ENCODE results near the gene ZNF786. TPM values are rescaled to one million over a fixed set of nuclear protein-coding genes. Genes with fewer than 3 reads are reported as not detected.

Gene ZNF786
- total and polyA plus RNA-seq, 9 of the 15 experiments (the other 6 are each of a cell fraction or from before 2014, with no cell fraction given): 0.31 to 5.4 (median 3.0) TPM

DNA sequence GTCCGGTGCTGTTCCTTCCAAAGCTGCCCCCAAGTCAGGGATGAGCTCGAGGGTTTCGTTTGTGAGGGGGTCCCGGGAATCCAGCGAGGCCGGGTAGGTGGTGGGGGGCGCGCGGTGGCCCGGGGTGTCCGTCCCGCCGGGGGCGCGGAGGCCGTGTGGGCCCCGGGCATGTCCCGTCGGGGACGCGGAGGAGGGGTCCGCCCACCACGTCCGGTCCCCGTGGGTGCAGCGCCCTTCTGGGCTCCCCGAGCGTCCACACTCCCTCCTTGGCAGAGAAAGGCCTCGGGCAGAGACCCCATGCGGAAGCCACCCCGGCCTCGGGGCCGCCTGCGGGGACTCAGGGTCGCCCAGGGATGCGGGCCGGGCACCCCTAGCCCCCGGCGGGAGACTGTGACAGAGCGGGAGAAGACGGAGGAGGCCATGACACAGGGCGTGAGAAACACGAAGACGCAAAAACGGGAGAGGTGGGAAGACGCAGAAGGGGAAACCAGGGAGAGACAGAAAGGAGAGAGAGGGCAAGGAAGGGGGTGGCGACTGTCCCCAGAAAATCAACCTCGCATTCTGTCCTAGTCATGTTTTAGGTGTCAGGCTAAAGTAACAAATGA, 36.2 kb upstream of the ZNF786 start (continued):
- TF ChIP-seq, protein P1, sequence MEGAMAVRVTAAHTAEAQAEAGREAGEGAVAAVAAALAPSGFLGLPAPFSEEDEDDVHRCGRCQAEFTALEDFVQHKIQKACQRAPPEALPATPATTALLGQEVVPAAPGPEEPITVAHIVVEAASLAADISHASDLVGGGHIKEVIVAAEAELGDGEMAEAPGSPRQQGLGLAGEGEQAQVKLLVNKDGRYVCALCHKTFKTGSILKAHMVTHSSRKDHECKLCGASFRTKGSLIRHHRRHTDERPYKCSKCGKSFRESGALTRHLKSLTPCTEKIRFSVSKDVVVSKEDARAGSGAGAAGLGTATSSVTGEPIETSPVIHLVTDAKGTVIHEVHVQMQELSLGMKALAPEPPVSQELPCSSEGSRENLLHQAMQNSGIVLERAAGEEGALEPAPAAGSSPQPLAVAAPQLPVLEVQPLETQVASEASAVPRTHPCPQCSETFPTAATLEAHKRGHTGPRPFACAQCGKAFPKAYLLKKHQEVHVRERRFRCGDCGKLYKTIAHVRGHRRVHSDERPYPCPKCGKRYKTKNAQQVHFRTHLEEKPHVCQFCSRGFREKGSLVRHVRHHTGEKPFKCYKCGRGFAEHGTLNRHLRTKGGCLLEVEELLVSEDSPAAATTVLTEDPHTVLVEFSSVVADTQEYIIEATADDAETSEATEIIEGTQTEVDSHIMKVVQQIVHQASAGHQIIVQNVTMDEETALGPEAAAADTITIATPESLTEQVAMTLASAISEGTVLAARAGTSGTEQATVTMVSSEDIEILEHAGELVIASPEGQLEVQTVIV (CRISPR knock-in tag; IDR thresholded peaks at IDR 0.05; ENCODE audit: borderline replicate concordance): no peak
- TF ChIP-seq HMG20A (CRISPR knock-in tag; conservative IDR thresholded peaks at IDR 0.05): no peak
- no peak for TF ChIP-seq MEIS2 (IDR thresholded peaks at IDR 0.05; ENCODE audit: partially characterized antibody)
- TF ChIP-seq U2AF2 (optimal IDR thresholded peaks at IDR 0.05; ENCODE audit: low read depth, low read length): no peak
- TF ChIP-seq PRMT5 (CRISPR knock-in tag; IDR thresholded peaks at IDR 0.05): no peak
- peak; percentile 40 to 86 (median 69) for TF ChIP-seq YY1 (IDR thresholded peaks at IDR 0.05; ENCODE audit: borderline replicate concordance in 1 of 3, control insufficient read depth in 1 of 3, extremely low read depth in 1 of 3, insufficient read depth in 3 of 3, insufficient read length in 1 of 3, insufficient replicate concordance in 2 of 3, low read depth in 1 of 3, low read length in 2 of 3)
- TF ChIP-seq ATF3 (IDR thresholded peaks at IDR 0.05): no peak
- TF ChIP-seq ATF3 (CRISPR knock-in tag; conservative IDR thresholded peaks at IDR 0.05): no peak
- no peak for TF ChIP-seq ZNF146 (CRISPR knock-in tag; IDR thresholded peaks at IDR 0.05; ENCODE audit: unreplicated experiment)
- TF ChIP-seq ZNF75A (CRISPR knock-in tag; IDR thresholded peaks at IDR 0.05): no peak
- no peak for TF ChIP-seq ZKSCAN8 (CRISPR knock-in tag; IDR thresholded peaks at IDR 0.05)
- TF ChIP-seq CREB1 (IDR thresholded peaks at IDR 0.05): no peak
- no peak for TF ChIP-seq CREB1 (CRISPR knock-in tag; IDR thresholded peaks at IDR 0.05)
- TF ChIP-seq, protein P2, sequence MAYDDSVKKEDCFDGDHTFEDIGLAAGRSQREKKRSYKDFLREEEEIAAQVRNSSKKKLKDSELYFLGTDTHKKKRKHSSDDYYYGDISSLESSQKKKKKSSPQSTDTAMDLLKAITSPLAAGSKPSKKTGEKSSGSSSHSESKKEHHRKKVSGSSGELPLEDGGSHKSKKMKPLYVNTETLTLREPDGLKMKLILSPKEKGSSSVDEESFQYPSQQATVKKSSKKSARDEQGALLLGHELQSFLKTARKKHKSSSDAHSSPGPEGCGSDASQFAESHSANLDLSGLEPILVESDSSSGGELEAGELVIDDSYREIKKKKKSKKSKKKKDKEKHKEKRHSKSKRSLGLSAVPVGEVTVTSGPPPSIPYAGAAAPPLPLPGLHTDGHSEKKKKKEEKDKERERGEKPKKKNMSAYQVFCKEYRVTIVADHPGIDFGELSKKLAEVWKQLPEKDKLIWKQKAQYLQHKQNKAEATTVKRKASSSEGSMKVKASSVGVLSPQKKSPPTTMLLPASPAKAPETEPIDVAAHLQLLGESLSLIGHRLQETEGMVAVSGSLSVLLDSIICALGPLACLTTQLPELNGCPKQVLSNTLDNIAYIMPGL (CRISPR knock-in tag; IDR thresholded peaks at IDR 0.05): no peak
- TF ChIP-seq BACH1 (tag; IDR thresholded peaks at IDR 0.05): no peak; the same call in 1 of the 2 replicates
- peak; percentile 97; the same call in 1 of the 2 replicates for TF ChIP-seq ZC3H4 (CRISPR knock-in tag; IDR thresholded peaks at IDR 0.05; ENCODE audit: borderline replicate concordance)
- no peak for TF ChIP-seq STAT5A (IDR thresholded peaks at IDR 0.05; ENCODE audit: borderline replicate concordance, low read length)
- no peak for TF ChIP-seq XRCC4 (IDR thresholded peaks at IDR 0.05; ENCODE audit: extremely low read depth, insufficient read depth, insufficient read length)
- TF ChIP-seq, protein P3, sequence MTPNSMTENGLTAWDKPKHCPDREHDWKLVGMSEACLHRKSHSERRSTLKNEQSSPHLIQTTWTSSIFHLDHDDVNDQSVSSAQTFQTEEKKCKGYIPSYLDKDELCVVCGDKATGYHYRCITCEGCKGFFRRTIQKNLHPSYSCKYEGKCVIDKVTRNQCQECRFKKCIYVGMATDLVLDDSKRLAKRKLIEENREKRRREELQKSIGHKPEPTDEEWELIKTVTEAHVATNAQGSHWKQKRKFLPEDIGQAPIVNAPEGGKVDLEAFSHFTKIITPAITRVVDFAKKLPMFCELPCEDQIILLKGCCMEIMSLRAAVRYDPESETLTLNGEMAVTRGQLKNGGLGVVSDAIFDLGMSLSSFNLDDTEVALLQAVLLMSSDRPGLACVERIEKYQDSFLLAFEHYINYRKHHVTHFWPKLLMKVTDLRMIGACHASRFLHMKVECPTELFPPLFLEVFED (CRISPR knock-in tag; conservative IDR thresholded peaks at IDR 0.05): no peak
- TF ChIP-seq BCL6 (CRISPR knock-in tag; IDR thresholded peaks at IDR 0.05): no peak
- no peak for TF ChIP-seq ZNF586 (CRISPR knock-in tag; conservative IDR thresholded peaks at IDR 0.05)
- peak; percentile 93 for TF ChIP-seq EGR1 (conservative IDR thresholded peaks at IDR 0.05)
